Eye (tissue), 1 donor: ENCODE measurements around the gene PRPSAP2.
"Not testable (repeated sequence)": the region's sequence is repeated elsewhere in the genome, so short reads cannot be mapped to it uniquely, and the experiment has no call there.

Source experiments
- DNase-seq: peaks from one replicate; pipeline ENCODE4 v3.0.0-alpha.2; 2015

PRPSAP2 gene

GRCh38 chr17:18947866-18948265, 89.9 kb downstream of the PRPSAP2 start:
- DNase-seq = no peak

GRCh38 chr17:18948476-18949006, 90.6 kb downstream of the PRPSAP2 start:
- no peak for DNase-seq

GRCh38 chr17:18949566-18949965, 91.6 kb downstream of the PRPSAP2 start:
- DNase-seq = no peak

- no peak for DNase-seq
Observed at GRCh38 chr17:18950346-18950745, 92.4 kb downstream of the PRPSAP2 start.

- no peak for DNase-seq
Observed at GRCh38 chr17:18950944-18951905, 93.3 kb downstream of the PRPSAP2 start.

DNA sequence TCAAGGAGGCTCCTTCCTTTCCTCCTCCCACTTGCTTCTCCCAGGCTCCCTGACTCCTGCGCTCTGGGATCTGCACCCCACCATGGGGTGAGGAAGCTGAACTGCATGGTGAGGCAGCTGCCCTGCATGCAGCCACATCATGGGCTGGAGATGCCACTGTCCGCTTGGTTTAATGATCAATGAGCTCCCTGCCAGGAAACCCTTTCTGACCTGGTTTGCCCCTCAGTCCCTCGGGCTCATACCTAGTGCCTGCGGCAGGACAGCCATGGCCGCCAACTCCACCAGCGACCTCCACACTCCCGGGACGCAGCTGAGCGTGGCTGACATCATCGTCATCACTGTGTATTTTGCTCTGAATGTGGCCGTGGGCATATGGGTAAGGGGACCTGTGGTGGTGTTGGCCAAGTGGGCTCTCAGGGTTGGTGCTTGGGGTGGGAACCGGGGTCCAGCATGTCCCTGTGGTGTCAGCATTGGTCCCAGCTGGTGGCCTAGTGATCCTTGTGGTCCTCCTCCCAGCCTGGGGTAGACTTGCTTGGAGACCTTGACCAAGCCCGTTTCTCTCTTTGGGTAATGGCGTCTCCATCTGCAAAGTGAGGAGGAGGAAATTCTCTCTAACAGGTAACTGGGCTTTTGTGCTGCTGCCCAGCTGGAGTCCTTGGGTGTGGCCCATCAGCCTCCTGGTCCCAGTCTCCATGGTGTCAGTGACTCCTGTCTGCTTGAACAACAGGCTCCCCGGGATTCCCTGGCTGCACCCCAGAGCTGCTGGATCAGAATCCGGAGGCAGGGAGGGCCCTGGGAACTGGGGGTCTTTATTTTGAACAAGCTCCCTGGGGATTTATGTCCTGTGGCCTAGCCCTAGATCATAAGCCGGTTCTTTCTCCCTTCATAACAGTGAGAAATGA, 94.3 kb downstream of the PRPSAP2 start, which contains the start of gene SLC5A10:
Gene SLC5A10 (plus strand): TSS at position 225 of the 902 bp plus-strand sequence. CDS start 41 bp downstream, at position 266.
- DNase-seq = no peak

GRCh38 chr17:18953231-18953728, 95.3 kb downstream of the PRPSAP2 start:
- DNase-seq = no peak

GRCh38 chr17:18954321-18954720, 96.4 kb downstream of the PRPSAP2 start:
- DNase-seq = no peak

DNA sequence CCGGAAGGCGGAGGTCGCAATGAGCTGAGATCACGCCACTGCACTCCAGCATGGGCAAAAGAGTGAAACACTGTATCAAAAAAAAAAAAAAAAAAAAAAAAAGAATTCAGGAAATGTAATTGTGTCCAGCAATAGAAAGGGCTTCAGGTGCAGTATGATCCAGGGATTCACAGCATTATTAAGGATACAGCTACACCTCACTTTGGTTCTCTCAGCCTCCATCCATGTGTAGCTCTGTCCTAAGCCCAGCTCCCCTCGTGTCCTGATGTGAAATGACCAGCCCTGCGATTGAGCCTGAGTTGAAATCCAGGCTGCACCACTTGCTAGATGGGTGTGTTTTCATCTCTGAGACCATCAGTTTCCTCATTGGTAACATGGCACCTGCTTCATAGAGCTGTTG, 97.1 kb downstream of the PRPSAP2 start:
- DNase-seq = no peak

- DNase-seq = not testable (repeated sequence)
Observed at GRCh38 chr17:18956021-18956420, 98.1 kb downstream of the PRPSAP2 start.

GRCh38 chr17:18956581-18956980, 98.7 kb downstream of the PRPSAP2 start:
- no peak for DNase-seq

DNA sequence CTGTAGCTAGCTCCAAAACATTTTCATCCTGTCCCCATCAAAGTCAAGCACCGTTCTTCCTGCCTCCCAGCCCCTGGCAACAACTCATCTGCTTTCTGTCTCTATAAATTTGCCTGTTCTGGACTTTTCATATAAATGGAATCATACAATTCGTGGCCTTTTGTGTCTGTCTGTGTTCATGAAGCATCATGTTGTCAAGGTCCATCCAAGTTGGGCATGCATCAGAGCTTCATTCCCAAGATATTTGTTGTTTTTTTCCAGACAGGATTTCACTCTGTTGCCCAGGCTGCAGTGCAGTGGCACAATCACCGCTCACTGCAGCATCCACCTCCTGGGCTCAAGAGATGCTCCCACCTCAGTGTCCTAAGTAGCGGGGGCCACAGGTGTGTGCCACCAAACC, 99.9 kb downstream of the PRPSAP2 start:
- no peak for DNase-seq

GRCh38 chr17:18958611-18959010, 100.7 kb downstream of the PRPSAP2 start:
- DNase-seq = no peak

- no peak for DNase-seq
Observed at GRCh38 chr17:18959071-18959844, 101.3 kb downstream of the PRPSAP2 start.

GRCh38 chr17:18959845-18960240, 101.9 kb downstream of the PRPSAP2 start:
- no peak for DNase-seq

DNA sequence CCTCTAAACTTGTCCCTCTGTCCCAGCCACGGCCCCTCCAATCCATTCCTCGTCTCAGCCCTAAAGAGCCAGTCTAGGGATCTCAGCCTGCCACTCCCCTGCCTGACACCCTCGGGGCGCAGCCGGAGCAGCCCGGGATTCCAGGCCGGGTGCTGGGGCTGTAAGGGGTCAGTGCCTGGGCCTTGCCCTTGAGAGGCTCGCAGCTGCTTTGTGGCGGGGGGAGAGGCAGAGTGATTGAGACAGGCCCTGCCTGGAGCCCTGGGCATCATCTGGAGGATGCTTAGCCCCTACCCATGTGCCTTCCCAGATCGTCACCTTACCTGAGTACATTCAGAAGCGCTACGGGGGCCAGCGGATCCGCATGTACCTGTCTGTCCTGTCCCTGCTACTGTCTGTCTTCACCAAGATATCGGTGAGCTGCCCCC, 102.3 kb downstream of the PRPSAP2 start:
- DNase-seq = no peak

DNA sequence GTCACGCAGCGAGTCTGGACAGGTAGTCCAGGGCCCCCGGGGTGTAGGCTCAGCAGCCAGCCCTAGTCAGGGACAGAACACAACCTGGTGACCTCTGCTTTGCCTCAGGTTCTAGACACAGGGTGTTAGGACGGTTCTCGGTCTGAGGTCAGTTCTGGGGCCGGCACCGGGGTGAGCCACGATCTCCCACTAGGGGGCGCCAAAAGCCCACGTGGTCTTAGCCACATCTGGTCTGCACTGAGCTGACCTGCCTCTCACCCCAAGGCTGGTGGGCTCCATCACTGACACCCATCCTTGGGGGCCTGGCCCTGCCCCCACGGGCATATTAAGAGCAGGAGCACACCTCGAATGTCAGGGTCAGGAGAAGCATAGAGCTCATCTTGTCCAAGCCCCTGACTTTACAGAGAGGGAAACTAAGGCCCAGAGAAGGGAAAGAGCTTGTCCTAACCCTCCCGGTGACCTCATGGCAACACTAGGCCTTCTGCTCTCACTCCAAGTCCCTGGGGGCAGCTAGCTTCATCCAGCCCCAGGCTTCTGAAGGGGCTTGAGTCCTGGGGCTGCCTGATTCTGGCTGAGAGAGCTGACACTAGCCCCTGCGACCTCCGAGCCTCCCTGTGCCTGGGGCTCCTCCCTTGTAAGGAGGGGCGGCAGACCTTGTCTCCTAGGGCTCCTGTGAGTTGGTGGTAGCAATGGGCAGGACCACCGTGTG, 103.0 kb downstream of the PRPSAP2 start:
- DNase-seq = peak; percentile 92

- no peak for DNase-seq
Observed at GRCh38 chr17:18961634-18962493, 103.9 kb downstream of the PRPSAP2 start.

- DNase-seq = no peak
Observed at GRCh38 chr17:18962494-18962815, 104.5 kb downstream of the PRPSAP2 start.
